IMR-90 (cell line): ENCODE results near the gene B2M. TPM values are rescaled to one million over a fixed set of nuclear protein-coding genes. Genes with fewer than 3 reads are reported as not detected.

Experiments used
- ATAC-seq: fragments of 200-7000 bp; cut with Tn5 transposase; 2 replicates; pipeline ENCODE4 v1.9.1; 2020; ENCODE audit warnings: low read depth, mild to moderate bottlenecking, moderate library complexity
- BruUV-seq: library from RNA; stranded (reverse); fragments of 400-500 nt; replicated peaks from 2 replicates; lab custom pipeline; 2021; lab: Mats Ljungman, UMichigan
- CTCF ChIA-PET: fragments of 300-600 bp; formaldehyde crosslinking; extraction: SDS; loops from one replicate; lab custom pipeline; 2021; ENCODE audit warnings: antibody characterized with exemption; lab: Yijun Ruan, JAX
- POLR2A ChIA-PET: fragments of 300-600 bp; sonication (Branson Sonifier 250); formaldehyde crosslinking; loops from one replicate; lab custom pipeline; 2022; ENCODE audit warnings: antibody characterized with exemption; ENCODE audit not compliant: unreplicated experiment; lab: Charles Lee
- DNase-seq: peaks from one replicate; pipeline ENCODE4 v3.0.0; 2013
- H2AFZ ChIP-seq: replicated peaks from 2 replicates; pipeline ENCODE3; 2013; ENCODE audit warnings: low read length, mild to moderate bottlenecking; ENCODE audit not compliant: poor library complexity
- H2AK5ac ChIP-seq: 2 replicates; pipeline ENCODE4 v1.6.1; 2013; ENCODE audit warnings: low read depth, low read length, inconsistent platforms
- H2AK9ac ChIP-seq: replicated peaks from 2 replicates; pipeline ENCODE3; 2013; ENCODE audit warnings: mild to moderate bottlenecking, low read depth, low read length, moderate library complexity; ENCODE audit not compliant: poor library complexity
- H2BK120ac ChIP-seq: 2 replicates; pipeline ENCODE4 v1.6.1; 2013; ENCODE audit warnings: low read depth, low read length, inconsistent platforms
- H2BK15ac ChIP-seq: 3 replicates; pipeline ENCODE4 v1.6.1; 2013; ENCODE audit warnings: low read depth, low read length, inconsistent platforms
- H2BK20ac ChIP-seq: 2 replicates; pipeline ENCODE4 v1.6.1; 2013; ENCODE audit warnings: low read depth, mild to moderate bottlenecking, inconsistent platforms, low read length, moderate library complexity
- H2BK5ac ChIP-seq: 2 replicates; pipeline ENCODE4 v1.6.1; 2013; ENCODE audit warnings: mild to moderate bottlenecking, low read depth, low read length, inconsistent platforms; ENCODE audit not compliant: poor library complexity, severe bottlenecking
- H3K14ac ChIP-seq: replicated peaks from 2 replicates; pipeline ENCODE4 v1.6.1; 2013; ENCODE audit warnings: low read depth, low read length, inconsistent platforms
- H3K18ac ChIP-seq: 2 replicates; pipeline ENCODE4 v1.6.1; 2013; ENCODE audit warnings: low read depth, low read length, control low read depth
- H3K23ac ChIP-seq: 2 replicates; pipeline ENCODE4 v1.6.1; 2013; ENCODE audit warnings: low read depth, low read length, inconsistent platforms
- H3K27ac ChIP-seq: 2 replicates; pipeline ENCODE4 v1.5.1; 2013; ENCODE audit warnings: mild to moderate bottlenecking, control low read depth, low read length; ENCODE audit not compliant: insufficient read depth
- H3K27me3 ChIP-seq: 2 replicates; pipeline ENCODE4 v1.6.1; 2013; ENCODE audit warnings: low read length; ENCODE audit not compliant: control insufficient read depth, insufficient read depth
- H3K36me3 ChIP-seq: 2 replicates; pipeline ENCODE4 v1.6.1; 2013; ENCODE audit warnings: low read length, mixed read lengths; ENCODE audit not compliant: control insufficient read depth, insufficient read depth
- H3K4ac ChIP-seq: 2 replicates; pipeline ENCODE4 v1.6.1; 2013; ENCODE audit warnings: low read depth, low read length, inconsistent platforms
- H3K4me1 ChIP-seq: 2 replicates; pipeline ENCODE4 v1.6.1; 2013; ENCODE audit warnings: low read length, mixed read lengths; ENCODE audit not compliant: control insufficient read depth, insufficient read depth
- H3K4me2 ChIP-seq: 2 replicates; pipeline ENCODE4 v1.6.1; 2013; ENCODE audit warnings: low read depth, mild to moderate bottlenecking, control low read depth, low read length, moderate library complexity
- H3K4me3 ChIP-seq: 2 replicates; pipeline ENCODE4 v1.5.1; 2013; ENCODE audit warnings: low read depth, mild to moderate bottlenecking, control low read depth, low read length, moderate library complexity; ENCODE audit not compliant: insufficient read depth
- H3K56ac ChIP-seq: 2 replicates; pipeline ENCODE4 v1.6.1; 2013; ENCODE audit warnings: low read length, inconsistent platforms; ENCODE audit not compliant: insufficient read depth; ENCODE audit errors: extremely low read depth
- H3K79me1 ChIP-seq, 2 experiments: 2 replicates each; pipeline ENCODE4 v1.6.1; 2013; ENCODE audit warnings: low read length in 2 of 2, inconsistent platforms in 1 of 2, low read depth in 1 of 2
- H3K9ac ChIP-seq: 2 replicates; pipeline ENCODE4 v1.6.1; 2013; ENCODE audit warnings: low read depth, low read length, control low read depth
- H3K9me1 ChIP-seq: 2 replicates; pipeline ENCODE4 v1.6.1; 2013; ENCODE audit warnings: low read length, inconsistent platforms; ENCODE audit not compliant: insufficient read depth
- H3K9me3 ChIP-seq: 2 replicates; pipeline ENCODE4 v1.6.1; 2013; ENCODE audit warnings: low read length; ENCODE audit not compliant: control insufficient read depth, insufficient read depth
- H4K20me1 ChIP-seq: 2 replicates; pipeline ENCODE4 v1.6.1; 2013; ENCODE audit warnings: low read length, inconsistent platforms; ENCODE audit not compliant: insufficient read depth
- H4K5ac ChIP-seq: 2 replicates; pipeline ENCODE4 v1.6.1; 2013; ENCODE audit warnings: mild to moderate bottlenecking, low read depth, low read length, control low read depth
- H4K8ac ChIP-seq, 2 experiments: 2 replicates each; pipeline ENCODE4 v1.6.1; 2013; ENCODE audit warnings: low read depth in 2 of 2, low read length in 2 of 2, control low read depth in 1 of 2, inconsistent platforms in 1 of 2
- H4K91ac ChIP-seq: 2 replicates; pipeline ENCODE4 v1.6.1; 2013; ENCODE audit warnings: low read depth, low read length, inconsistent platforms; ENCODE audit not compliant: insufficient read depth
- BHLHE40 ChIP-seq: fragments of 150-350 bp; IDR thresholded peaks from 2 replicates; pipeline ENCODE4 v1.6.1; 2016; ENCODE audit warnings: mild to moderate bottlenecking, low read depth, low read length
- CEBPB ChIP-seq: IDR thresholded peaks from 2 replicates; pipeline ENCODE4 v1.6.1; 2012; ENCODE audit warnings: low read depth, low read length, improper control_type of control experiment
- CHD1 ChIP-seq: IDR thresholded peaks from 2 replicates; pipeline ENCODE4 v1.6.1; 2012; ENCODE audit warnings: low read depth, low read length, improper control_type of control experiment
- CTCF ChIP-seq: conservative IDR thresholded peaks from 2 replicates; pipeline ENCODE4 v1.5.1; 2012; ENCODE audit warnings: mild to moderate bottlenecking, low read depth, low read length, improper control_type of control experiment
- ELK1 ChIP-seq: fragments of 150-350 bp; IDR thresholded peaks from 2 replicates; pipeline ENCODE4 v1.6.1; 2016; ENCODE audit warnings: low read depth, mild to moderate bottlenecking, low read length, moderate library complexity, borderline replicate concordance
- FOS ChIP-seq: fragments of 150-350 bp; IDR thresholded peaks from 2 replicates; pipeline ENCODE4 v1.6.1; 2016; ENCODE audit warnings: low read depth, low read length
- MAFK ChIP-seq: IDR thresholded peaks from 2 replicates; pipeline ENCODE4 v1.6.1; 2012; ENCODE audit warnings: low read depth, low read length, improper control_type of control experiment
- MXI1 ChIP-seq: IDR thresholded peaks from 2 replicates; pipeline ENCODE4 v1.6.1; 2012; ENCODE audit warnings: low read depth, mild to moderate bottlenecking, low read length, moderate library complexity, borderline replicate concordance
- NFE2L2 ChIP-seq: fragments of 150-350 bp; IDR thresholded peaks from 2 replicates; pipeline ENCODE4 v1.6.1; 2016; ENCODE audit warnings: low read depth, mild to moderate bottlenecking, low read length
- POLR2A ChIP-seq: IDR thresholded peaks from 2 replicates; pipeline ENCODE4 v1.6.1; 2012; ENCODE audit warnings: mild to moderate bottlenecking, low read depth, low read length
- RAD21 ChIP-seq: IDR thresholded peaks from 2 replicates; pipeline ENCODE4 v1.6.1; 2012; ENCODE audit warnings: low read length, improper control_type of control experiment
- RFX5 ChIP-seq: IDR thresholded peaks from 2 replicates; pipeline ENCODE4 v1.8.0; 2012; ENCODE audit warnings: low read depth, mild to moderate bottlenecking, low read length, moderate library complexity
- SMC3 ChIP-seq: fragments of 150-350 bp; IDR thresholded peaks from 2 replicates; pipeline ENCODE4 v1.6.1; 2016; ENCODE audit warnings: low read depth, mild to moderate bottlenecking, antibody characterized with exemption, low read length, moderate library complexity
- USF2 ChIP-seq: fragments of 150-350 bp; IDR thresholded peaks from 2 replicates; pipeline ENCODE4 v1.6.1; 2017; ENCODE audit warnings: mild to moderate bottlenecking, antibody characterized with exemption, low read length, low read depth
- dilution Hi-C: fragments of 300-500 bp; cut with HindIII; formaldehyde crosslinking; loops from one replicate; pipeline ENCODE4 v1.14.3; 2018; ENCODE audit warnings: low sequenced_read_pairs; ENCODE audit not compliant: unreplicated experiment
- in situ Hi-C: fragments of 300-500 bp; cut with MboI; formaldehyde crosslinking; loops from 3 replicates; pipeline ENCODE4 v1.14.3; 2019; ENCODE audit warnings: low sequenced_read_pairs, inconsistent platforms, mixed read lengths
- intact Hi-C: fragments of 100-400 bp; cut with micrococcal nuclease; formaldehyde crosslinking; loops from 2 replicates; pipeline ENCODE4 v1.10.0; 2022
- polyA plus RNA-seq, 3 experiments: library from polyadenylated mRNA; depleted of rRNA; stranded (reverse); fragments of >200 nt; gene quantifications; 2 replicates each; pipeline ENCODE4 v1.2.3, GENCODE V29; 2012; ENCODE audit warnings: low replicate concordance in 1 of 3
- total RNA-seq: library from RNA; depleted of rRNA; stranded (reverse); fragments of >200 nt; gene quantifications from 2 replicates; pipeline ENCODE4 v1.2.3, GENCODE V29; 2012

B2M gene
- total and polyA plus RNA-seq, 2 of the 4 experiments (the other 2 are of a cell fraction), result 895 to 3,394 TPM

GRCh38 chr15:44711096-44711742 is at the start of gene B2M, which contains the start of gene PATL2 (continued):
- TF ChIP-seq CTCF (0 out of 2 replicates have a peak, but pooled peaks have one; percentile 6), MAFK (no peak), SMC3 (peak; percentile 18; the same call in 1 of the 2 replicates), RAD21 (no peak)

GRCh38 chr15:44661576-44661975 is 49.7 kb upstream of the B2M start:
- Histone ChIP-seq H3K79me1 (peaks cover 15 to 25% of the 10 kb centered on the region in 2 experiments; a peak in 3 of 4 replicates), H2AFZ (no peak overlapping the region), H4K20me1 (no peaks in the 10 kb centered on the region), H4K8ac (no peak overlapping the region), H3K27me3 (no peaks in the 10 kb centered on the region), H2AK5ac (no peak overlapping the region), H3K9me1 (peaks cover 4% of the 10 kb centered on the region; the same call in 1 of the 2 replicates), H3K27ac (no peak overlapping the region), H2BK20ac (no peak overlapping the region), H3K4me2 (no peak overlapping the region), H3K18ac (no peak overlapping the region), H3K4ac (no peak overlapping the region), H3K4me3 (no peak overlapping the region), H4K5ac (no peak overlapping the region), H4K91ac (no peak overlapping the region), H3K23ac (no peak overlapping the region), H3K56ac (no peak overlapping the region), H2BK15ac (no peak overlapping the region), H2AK9ac (no peak overlapping the region), H3K9ac (no peak overlapping the region), H3K9me3 (no peaks in the 10 kb centered on the region), H2BK5ac (no peak overlapping the region), H3K36me3 (peaks cover 4% of the 10 kb centered on the region), H2BK120ac (no peak overlapping the region), H3K14ac (no peak overlapping the region), H3K4me1 (0 out of 2 replicates have a peak, but pooled peaks cover 3% of the 10 kb centered on the region)
- intact Hi-C loops, result loop anchor here (5.0 kb wide), 1 partner anchor 376 kb away; no protein-coding TSS in a partner anchor
- TF ChIP-seq BHLHE40 (no peak), RFX5 (no peak), CEBPB (no peak), MAFK (no peak), CHD1 (no peak), USF2 (no peak), MXI1 (no peak), FOS (no peak), ELK1 (no peak), NFE2L2 (no peak), POLR2A (no peak)
- ATAC-seq, result no peak
- ChIA-PET CTCF (no interaction called here), POLR2A (no interaction called here)
- DNase-seq, result no peak
- no TSS peak for BruUV-seq
- dilution Hi-C loops, result no loop called here
- in situ Hi-C loops, result no loop called here
